GM12878 (cell line): ENCODE data around the gene PTMA. TPM values are rescaled to one million over a fixed set of nuclear protein-coding genes. Genes with fewer than 3 reads are reported as not detected.

Experiments
- ATF3 ChIP-seq: IDR thresholded peaks from 2 replicates; pipeline ENCODE4 v1.6.1; 2011; ENCODE audit warnings: low read depth, mild to moderate bottlenecking, low read length, moderate library complexity, borderline replicate concordance; ENCODE audit errors: extremely low read depth
- BCL11A ChIP-seq: IDR thresholded peaks from 2 replicates; pipeline ENCODE4 v1.6.1; 2011; ENCODE audit warnings: low read depth, low read length
- BHLHE40 ChIP-seq, 2 experiments: fragments of 450-650 bp in 1 of 2; IDR thresholded peaks; 2 replicates each; pipeline ENCODE4 v1.6.1; 2011 to 2017; ENCODE audit warnings: low read depth in 2 of 2, borderline replicate concordance in 1 of 2, improper control_type of control experiment in 1 of 2, low read length in 1 of 2, mild to moderate bottlenecking in 1 of 2
- CBFB ChIP-seq: IDR thresholded peaks from 2 replicates; pipeline ENCODE4 v1.6.1; 2016; ENCODE audit warnings: antibody characterized with exemption, low read depth
- CTCF ChIP-seq, 3 experiments: IDR thresholded peaks in 2 of 3; conservative IDR thresholded peaks in 1 of 3; 2 replicates each; pipeline ENCODE4 v1.5.1; 2011; ENCODE audit warnings: low read depth in 3 of 3, low read length in 3 of 3, mild to moderate bottlenecking in 3 of 3, control low read depth in 2 of 3, moderate library complexity in 2 of 3, inconsistent platforms in 1 of 3, mixed read lengths in 1 of 3; ENCODE audit not compliant: control insufficient read depth in 2 of 3, insufficient read depth in 1 of 3; ENCODE audit errors: extremely low read depth in 1 of 3
- ETV6 ChIP-seq, 2 experiments: fragments of 450-650 bp in 1 of 2; IDR thresholded peaks in 1 of 2; conservative IDR thresholded peaks in 1 of 2; 2 replicates each; pipeline ENCODE4 v1.6.1; 2014; ENCODE audit warnings: antibody characterized with exemption in 1 of 2, borderline replicate concordance in 1 of 2, low read depth in 1 of 2, mild to moderate bottlenecking in 1 of 2, moderate library complexity in 1 of 2
- KAT2A ChIP-seq: conservative IDR thresholded peaks from 2 replicates; pipeline ENCODE4 v1.6.1; 2011; ENCODE audit warnings: low read depth, low read length; ENCODE audit not compliant: control insufficient read depth
- MEF2A ChIP-seq: IDR thresholded peaks from 2 replicates; pipeline ENCODE4 v1.6.1; 2011; ENCODE audit warnings: low read depth, mild to moderate bottlenecking, low read length, moderate library complexity; ENCODE audit not compliant: insufficient read depth
- NR2C1 ChIP-seq: fragments of 450-650 bp; IDR thresholded peaks from 2 replicates; pipeline ENCODE4 v1.6.1; 2017; ENCODE audit warnings: antibody characterized with exemption, mild to moderate bottlenecking, moderate library complexity
- NR2F1 ChIP-seq: fragments of 450-650 bp; conservative IDR thresholded peaks from 2 replicates; pipeline ENCODE4 v1.6.1; 2017; ENCODE audit warnings: mild to moderate bottlenecking
- RAD21 ChIP-seq: IDR thresholded peaks from 2 replicates; pipeline ENCODE4 v1.6.1; 2011; ENCODE audit warnings: mild to moderate bottlenecking, low read depth, low read length, moderate library complexity; ENCODE audit not compliant: insufficient read depth
- RBBP5 ChIP-seq: fragments of 200-600 bp; sonication (generic); conservative IDR thresholded peaks from 2 replicates; pipeline ENCODE4 v1.6.1; 2016
- RELB ChIP-seq: fragments of 450-650 bp; IDR thresholded peaks from 2 replicates; pipeline ENCODE4 v1.6.1; 2017; ENCODE audit warnings: low read depth, mild to moderate bottlenecking, moderate library complexity
- SMAD5 ChIP-seq: IDR thresholded peaks from 2 replicates; pipeline ENCODE4 v1.6.1; 2016; ENCODE audit warnings: antibody characterized with exemption, low read depth
- SMC3 ChIP-seq: IDR thresholded peaks from 2 replicates; pipeline ENCODE4 v1.6.1; 2011; ENCODE audit warnings: low read length, improper control_type of control experiment, borderline replicate concordance
- SRF ChIP-seq, 2 experiments: IDR thresholded peaks; 2 replicates each; pipeline ENCODE4 v1.6.1; 2011; ENCODE audit warnings: low read depth in 2 of 2, low read length in 2 of 2, mild to moderate bottlenecking in 1 of 2, moderate library complexity in 1 of 2
- TBL1XR1 ChIP-seq: IDR thresholded peaks from 2 replicates; pipeline ENCODE4 v1.6.1; 2012; ENCODE audit warnings: low read depth, low read length, improper control_type of control experiment
- ZBED1 ChIP-seq: IDR thresholded peaks from 2 replicates; pipeline ENCODE4 v1.6.1; 2016; ENCODE audit warnings: borderline replicate concordance
- ZNF207 ChIP-seq: fragments of 450-650 bp; IDR thresholded peaks from 2 replicates; pipeline ENCODE4 v1.6.1; 2014; ENCODE audit warnings: antibody characterized with exemption, mild to moderate bottlenecking, borderline replicate concordance
- polyA plus RNA-seq, 11 experiments: library from polyadenylated mRNA; depleted of rRNA in 4 of 11; unstranded in 6 of 11; stranded (reverse) in 5 of 11; fragments of >200 nt; fragmentation: Nextera tagmentation in 4 of 11; fragmentation: Illumina TruSeq in 1 of 11; extraction: Ambion mirVana in 4 of 11; extraction: Trizol in 1 of 11; gene quantifications; 1 replicate in 1 of 11; 2 replicates in 10 of 11; pipeline versions ENCODE4 v1.2.1 to v1.2.3, GENCODE V29; 2011 to 2016; ENCODE audit warnings: inconsistent platforms in 2 of 11, missing spikeins in 2 of 11, low read depth in 1 of 11
- total RNA-seq, 4 experiments: library from RNA; depleted of rRNA in 3 of 4; stranded (reverse); fragments of >200 nt in 3 of 4; fragmentation: Illumina TruSeq in 1 of 4; extraction: Trizol in 1 of 4; gene quantifications; 2 replicates each; pipeline versions ENCODE4 v1.2.1 to v1.2.3, GENCODE V29; 2013 to 2021
- TF ChIP-seq, protein P1 (sequence below): fragments of 450-650 bp; conservative IDR thresholded peaks from 2 replicates; pipeline ENCODE4 v1.6.1; 2017; ENCODE audit warnings: mild to moderate bottlenecking, moderate library complexity
- TF ChIP-seq, protein P2 (sequence below): IDR thresholded peaks from 2 replicates; pipeline ENCODE4 v1.6.1; 2011; ENCODE audit warnings: borderline replicate concordance, low read depth, mild to moderate bottlenecking, moderate library complexity, low read length; ENCODE audit not compliant: insufficient read depth, poor library complexity, severe bottlenecking

Gene PTMA
- total and polyA plus RNA-seq, 10 of the 15 experiments (the other 5 are each of a cell fraction or from before 2014, with no cell fraction given) = 1,144 to 5,018 (median 3,464) TPM

DNA sequence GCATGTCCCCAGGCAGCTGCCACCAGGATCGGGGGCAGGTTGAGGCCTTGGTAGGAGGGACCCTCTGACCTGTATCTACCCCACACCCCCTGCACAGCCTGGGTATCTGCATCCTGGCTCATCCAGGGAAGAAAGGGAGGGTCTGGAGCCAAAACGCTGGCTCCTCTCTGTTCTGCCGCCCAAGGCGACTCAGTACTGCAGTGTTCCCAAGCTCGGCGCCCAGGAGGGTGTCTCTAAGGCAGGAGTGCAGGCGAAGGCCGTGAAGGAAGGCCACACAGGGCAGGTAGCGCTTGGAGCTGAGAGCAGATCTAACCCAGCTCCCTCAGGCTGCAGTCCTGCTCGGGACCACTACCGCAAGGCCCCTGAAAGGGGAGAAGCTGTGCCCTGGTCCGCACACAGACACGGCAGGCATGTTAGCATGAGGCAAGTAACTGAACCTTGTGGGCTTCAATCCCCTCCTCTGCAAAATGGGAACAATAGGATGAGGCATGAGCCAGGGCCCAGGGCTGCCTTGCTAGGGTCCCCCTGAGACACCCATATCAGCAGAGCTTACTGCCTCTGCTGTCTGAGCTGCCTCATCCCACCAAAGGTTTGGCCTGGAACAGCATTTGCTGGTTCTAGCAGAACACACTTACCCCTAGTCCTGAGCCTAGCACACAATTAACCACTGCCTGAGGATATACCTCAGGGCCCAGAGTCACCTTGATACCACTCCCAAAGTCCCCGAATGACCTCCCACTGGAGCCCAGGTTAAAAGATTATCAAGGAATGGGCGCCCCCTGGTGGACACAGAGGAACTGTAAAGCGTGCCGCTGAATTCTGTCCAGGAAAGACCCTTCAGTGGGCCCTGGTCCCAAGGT lies 6.5 kb downstream of the PTMA start (continued):
- TF ChIP-seq, protein P1, sequence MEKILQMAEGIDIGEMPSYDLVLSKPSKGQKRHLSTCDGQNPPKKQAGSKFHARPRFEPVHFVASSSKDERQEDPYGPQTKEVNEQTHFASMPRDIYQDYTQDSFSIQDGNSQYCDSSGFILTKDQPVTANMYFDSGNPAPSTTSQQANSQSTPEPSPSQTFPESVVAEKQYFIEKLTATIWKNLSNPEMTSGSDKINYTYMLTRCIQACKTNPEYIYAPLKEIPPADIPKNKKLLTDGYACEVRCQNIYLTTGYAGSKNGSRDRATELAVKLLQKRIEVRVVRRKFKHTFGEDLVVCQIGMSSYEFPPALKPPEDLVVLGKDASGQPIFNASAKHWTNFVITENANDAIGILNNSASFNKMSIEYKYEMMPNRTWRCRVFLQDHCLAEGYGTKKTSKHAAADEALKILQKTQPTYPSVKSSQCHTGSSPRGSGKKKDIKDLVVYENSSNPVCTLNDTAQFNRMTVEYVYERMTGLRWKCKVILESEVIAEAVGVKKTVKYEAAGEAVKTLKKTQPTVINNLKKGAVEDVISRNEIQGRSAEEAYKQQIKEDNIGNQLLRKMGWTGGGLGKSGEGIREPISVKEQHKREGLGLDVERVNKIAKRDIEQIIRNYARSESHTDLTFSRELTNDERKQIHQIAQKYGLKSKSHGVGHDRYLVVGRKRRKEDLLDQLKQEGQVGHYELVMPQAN = no peak
- TF ChIP-seq NR2F1 = 0 out of 2 replicates have a peak, but pooled peaks have one; percentile 31
- no peak for TF ChIP-seq ATF3
- TF ChIP-seq BHLHE40 (IDR thresholded peaks at IDR 0.05; ENCODE audit: borderline replicate concordance in 1 of 2, low read depth in 2 of 2, low read length in 1 of 2) = peak in 1 of 2 experiments; percentile 55; a peak in 1 of 4 replicates
- no peak for TF ChIP-seq RBBP5
- peak; percentile 57; the same call in 1 of the 2 replicates for TF ChIP-seq CBFB
- no peak; the same call in 1 of the 2 replicates for TF ChIP-seq SMAD5
- TF ChIP-seq, protein P2, sequence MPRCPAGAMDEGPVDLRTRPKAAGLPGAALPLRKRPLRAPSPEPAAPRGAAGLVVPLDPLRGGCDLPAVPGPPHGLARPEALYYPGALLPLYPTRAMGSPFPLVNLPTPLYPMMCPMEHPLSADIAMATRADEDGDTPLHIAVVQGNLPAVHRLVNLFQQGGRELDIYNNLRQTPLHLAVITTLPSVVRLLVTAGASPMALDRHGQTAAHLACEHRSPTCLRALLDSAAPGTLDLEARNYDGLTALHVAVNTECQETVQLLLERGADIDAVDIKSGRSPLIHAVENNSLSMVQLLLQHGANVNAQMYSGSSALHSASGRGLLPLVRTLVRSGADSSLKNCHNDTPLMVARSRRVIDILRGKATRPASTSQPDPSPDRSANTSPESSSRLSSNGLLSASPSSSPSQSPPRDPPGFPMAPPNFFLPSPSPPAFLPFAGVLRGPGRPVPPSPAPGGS = peak; percentile 34
- no peak for TF ChIP-seq KAT2A
- 0 out of 2 replicates have a peak, but pooled peaks have one; percentile 6 for TF ChIP-seq ZNF207
- TF ChIP-seq NR2C1 = no peak
- peak; percentile 85 for TF ChIP-seq RAD21
- peak; percentile 71 to 88 (median 72) for TF ChIP-seq CTCF (IDR thresholded peaks at IDR 0.05 in 2 of 3, conservative IDR thresholded peaks at IDR 0.05 in 1 of 3; ENCODE audit: control insufficient read depth in 2 of 3, extremely low read depth in 1 of 3, insufficient read depth in 1 of 3, low read depth in 3 of 3, low read length in 3 of 3)
- TF ChIP-seq MEF2A = 0 out of 2 replicates have a peak, but pooled peaks have one; percentile 29
- no peak for TF ChIP-seq RELB
- TF ChIP-seq ETV6 (conservative IDR thresholded peaks at IDR 0.05 in 1 of 2, IDR thresholded peaks at IDR 0.05 in 1 of 2; ENCODE audit: borderline replicate concordance in 1 of 2, low read depth in 1 of 2) = no peak
- TF ChIP-seq SMC3 = peak; percentile 85
- TF ChIP-seq BCL11A = no peak
- TF ChIP-seq TBL1XR1 = no peak
- TF ChIP-seq SRF (IDR thresholded peaks at IDR 0.05; ENCODE audit: low read depth in 2 of 2, low read length in 2 of 2) = no peak
- TF ChIP-seq ZBED1 = peak; percentile 44; the same call in 1 of the 2 replicates
